ENCODE results near the gene CLEC4A.
"Not testable (repeated sequence)": the region's sequence is repeated elsewhere in the genome, so short reads cannot be mapped to it uniquely, and the experiment has no call there.

CLEC4A gene

GRCh38 chr12:8123124-8123912 is at the start of gene CLEC4A:
Gene CLEC4A, plus strand, starts transcription at chr12:8123617. Its CDS starts 262 bp downstream, at chr12:8123879.
- Histone ChIP-seq H3K27ac (ENCODE audit: low read depth, low read length) (no peak within 1 kb of the TSS), H3K27me3 (ENCODE audit: insufficient read depth, low read length) (no peaks in the 10 kb centered on the region), H3K4me3 (ENCODE audit: low read depth, low read length) (no peak within 1 kb of the TSS), H3K36me3 (ENCODE audit: insufficient read depth, low read length) (no peaks in the 10 kb centered on the region), H3K4me1 (ENCODE audit: control insufficient read depth, insufficient read depth, low read length, unreplicated experiment) (no peaks in the 10 kb centered on the region), H3K79me2 (ENCODE audit: control insufficient read depth, insufficient read depth, low read length, unreplicated experiment) (no peaks in the 10 kb centered on the region), H2AFZ (ENCODE audit: low read length, unreplicated experiment) (no peak within 1 kb of the TSS)

DNA sequence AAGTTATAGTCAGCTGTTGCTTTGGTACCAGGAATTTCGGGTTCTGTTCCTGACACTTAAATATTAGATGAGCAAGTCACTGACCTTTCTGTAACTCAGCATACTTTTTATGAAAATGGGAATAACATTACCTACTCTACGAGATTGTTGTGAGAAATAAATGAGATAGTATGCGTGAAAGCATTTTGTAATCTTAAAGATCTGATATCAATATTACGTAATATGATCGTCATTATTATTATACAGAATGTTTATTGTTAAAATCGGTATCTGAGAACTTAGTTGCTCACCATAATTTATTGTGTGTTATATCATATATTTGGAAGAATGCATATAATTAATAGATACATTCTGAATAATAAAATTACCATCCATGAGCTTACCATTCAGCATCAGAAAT is 47.5 kb upstream of the CLEC4A start:
- no peak overlapping the region for H3K27ac ChIP-seq (ENCODE audit: low read depth, low read length)
- H3K36me3 ChIP-seq (ENCODE audit: insufficient read depth, low read length) = no peaks in the 10 kb centered on the region
- H3K4me1 ChIP-seq (ENCODE audit: control insufficient read depth, insufficient read depth, low read length, unreplicated experiment) = peaks cover 21% of the 10 kb centered on the region
- peaks cover under 1% of the 10 kb centered on the region for H3K79me2 ChIP-seq (ENCODE audit: control insufficient read depth, insufficient read depth, low read length, unreplicated experiment)
- no peaks in the 10 kb centered on the region for H3K27me3 ChIP-seq (ENCODE audit: insufficient read depth, low read length)
- H2AFZ ChIP-seq (ENCODE audit: low read length, unreplicated experiment) = no peak overlapping the region
- no peak overlapping the region for H3K4me3 ChIP-seq (ENCODE audit: low read depth, low read length)

DNA sequence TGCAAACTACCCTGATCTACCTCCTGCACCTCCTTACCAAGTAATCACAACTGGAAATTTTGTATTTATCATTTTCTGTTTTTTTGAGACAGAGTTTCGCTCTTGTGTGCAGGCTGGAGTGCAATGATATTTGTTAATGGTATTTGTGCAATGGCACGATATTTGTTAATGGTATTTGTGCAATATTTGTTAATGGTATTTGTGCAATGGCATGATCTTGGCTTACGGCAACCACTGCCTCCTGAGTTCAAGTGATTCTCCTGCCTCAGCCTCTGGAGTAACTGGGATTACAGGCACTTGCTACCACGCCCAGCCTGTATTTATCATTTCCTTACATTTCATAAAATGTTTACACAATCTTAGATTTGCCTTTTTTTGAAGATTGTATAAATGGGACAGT is 47.1 kb upstream of the CLEC4A start:
- H3K4me1 ChIP-seq (ENCODE audit: control insufficient read depth, insufficient read depth, low read length, unreplicated experiment) = peaks cover 21% of the 10 kb centered on the region

GRCh38 chr12:8077207-8077606 is 46.2 kb upstream of the CLEC4A start:
- Histone ChIP-seq H3K79me2 (ENCODE audit: control insufficient read depth, insufficient read depth, low read length, unreplicated experiment) (peaks cover 11% of the 10 kb centered on the region), H3K4me3 (ENCODE audit: low read depth, low read length) (no peak overlapping the region), H3K27me3 (ENCODE audit: insufficient read depth, low read length) (no peaks in the 10 kb centered on the region), H2AFZ (ENCODE audit: low read length, unreplicated experiment) (peak overlapping the region; percentile 7), H3K36me3 (ENCODE audit: insufficient read depth, low read length) (no peaks in the 10 kb centered on the region), H3K27ac (ENCODE audit: low read depth, low read length) (no peak overlapping the region), H3K4me1 (ENCODE audit: control insufficient read depth, insufficient read depth, low read length, unreplicated experiment) (peaks cover 21% of the 10 kb centered on the region)

More for the DNA sequence above, 47.1 kb upstream of the CLEC4A start:
- Histone ChIP-seq H3K27me3 (ENCODE audit: insufficient read depth, low read length) (no peaks in the 10 kb centered on the region), H3K4me3 (ENCODE audit: low read depth, low read length) (no peak overlapping the region), H3K36me3 (ENCODE audit: insufficient read depth, low read length) (no peaks in the 10 kb centered on the region), H3K27ac (ENCODE audit: low read depth, low read length) (no peak overlapping the region), H3K79me2 (ENCODE audit: control insufficient read depth, insufficient read depth, low read length, unreplicated experiment) (peaks cover 4% of the 10 kb centered on the region), H2AFZ (ENCODE audit: low read length, unreplicated experiment) (no peak overlapping the region)

DNA sequence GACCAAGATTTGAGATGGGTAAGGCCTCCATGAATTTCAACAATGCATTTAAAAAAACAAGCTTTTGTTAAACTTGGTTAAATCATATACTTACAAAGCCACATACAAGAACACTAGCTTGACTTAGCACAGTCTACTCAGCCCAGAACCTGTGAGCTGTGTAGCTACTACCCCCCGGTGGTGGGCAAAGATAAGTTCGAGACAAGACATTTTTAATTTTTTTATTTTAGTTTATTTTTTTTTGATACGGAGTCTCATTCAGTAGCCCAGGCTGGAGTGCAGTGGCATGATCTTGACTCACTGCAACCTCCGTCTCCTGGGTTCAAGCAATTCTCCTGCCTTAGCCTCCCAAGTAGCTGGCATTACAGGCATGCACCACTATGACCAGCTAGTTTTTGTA is 45.0 kb upstream of the CLEC4A start:
- Histone ChIP-seq H3K79me2 (ENCODE audit: control insufficient read depth, insufficient read depth, low read length, unreplicated experiment) (peaks cover 23% of the 10 kb centered on the region), H3K36me3 (ENCODE audit: insufficient read depth, low read length) (no peaks in the 10 kb centered on the region)

GRCh38 chr12:8078916-8079315 is 44.5 kb upstream of the CLEC4A start:
- H3K27me3 ChIP-seq (ENCODE audit: insufficient read depth, low read length) = no peaks in the 10 kb centered on the region
- no peaks in the 10 kb centered on the region for H3K36me3 ChIP-seq (ENCODE audit: insufficient read depth, low read length)
- peaks cover 28% of the 10 kb centered on the region for H3K79me2 ChIP-seq (ENCODE audit: control insufficient read depth, insufficient read depth, low read length, unreplicated experiment)
- H3K27ac ChIP-seq (ENCODE audit: low read depth, low read length) = no peak overlapping the region
- H3K4me3 ChIP-seq (ENCODE audit: low read depth, low read length) = no peak overlapping the region
- H3K4me1 ChIP-seq (ENCODE audit: control insufficient read depth, insufficient read depth, low read length, unreplicated experiment) = peaks cover 21% of the 10 kb centered on the region
- H2AFZ ChIP-seq (ENCODE audit: low read length, unreplicated experiment) = no peak overlapping the region

More for the DNA sequence above, 45.0 kb upstream of the CLEC4A start:
- no peak overlapping the region for H2AFZ ChIP-seq (ENCODE audit: low read length, unreplicated experiment)
- H3K27me3 ChIP-seq (ENCODE audit: insufficient read depth, low read length) = no peaks in the 10 kb centered on the region
- H3K4me1 ChIP-seq (ENCODE audit: control insufficient read depth, insufficient read depth, low read length, unreplicated experiment) = peaks cover 21% of the 10 kb centered on the region
- no peak overlapping the region for H3K27ac ChIP-seq (ENCODE audit: low read depth, low read length)
- H3K4me3 ChIP-seq (ENCODE audit: low read depth, low read length) = no peak overlapping the region

DNA sequence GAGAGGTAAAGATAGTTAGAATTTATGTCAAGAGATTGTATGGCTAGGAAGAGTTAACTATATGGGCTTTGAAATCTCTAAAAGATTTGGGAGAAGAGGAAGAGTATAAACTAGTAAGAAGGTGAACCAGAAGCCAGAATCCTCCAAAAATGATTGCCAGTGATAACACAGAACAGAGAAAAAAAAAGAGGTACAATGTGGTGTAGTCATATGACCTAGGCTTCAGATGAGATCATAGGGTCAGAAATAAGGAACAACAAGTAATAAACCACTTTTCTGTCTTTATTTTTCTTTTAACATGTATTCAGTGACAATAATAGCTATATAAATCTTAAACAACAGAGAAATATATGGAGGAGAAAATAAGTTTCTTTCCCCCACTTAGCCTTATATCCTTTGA is 43.3 kb upstream of the CLEC4A start:
- Histone ChIP-seq H3K79me2 (ENCODE audit: control insufficient read depth, insufficient read depth, low read length, unreplicated experiment) (peaks cover 39% of the 10 kb centered on the region), H3K27ac (ENCODE audit: low read depth, low read length) (no peak overlapping the region), H3K27me3 (ENCODE audit: insufficient read depth, low read length) (no peaks in the 10 kb centered on the region), H3K36me3 (ENCODE audit: insufficient read depth, low read length) (no peaks in the 10 kb centered on the region), H3K4me3 (ENCODE audit: low read depth, low read length) (no peak overlapping the region), H2AFZ (ENCODE audit: low read length, unreplicated experiment) (no peak overlapping the region), H3K4me1 (ENCODE audit: control insufficient read depth, insufficient read depth, low read length, unreplicated experiment) (peaks cover 21% of the 10 kb centered on the region)

- peaks cover 21% of the 10 kb centered on the region for H3K4me1 ChIP-seq (ENCODE audit: control insufficient read depth, insufficient read depth, low read length, unreplicated experiment)
- H3K27ac ChIP-seq (ENCODE audit: low read depth, low read length) = peak overlapping the region; percentile 75
- no peaks in the 10 kb centered on the region for H3K27me3 ChIP-seq (ENCODE audit: insufficient read depth, low read length)
- H3K4me3 ChIP-seq (ENCODE audit: low read depth, low read length) = peak overlapping the region; percentile 92
- no peaks in the 10 kb centered on the region for H3K36me3 ChIP-seq (ENCODE audit: insufficient read depth, low read length)
- H3K79me2 ChIP-seq (ENCODE audit: control insufficient read depth, insufficient read depth, low read length, unreplicated experiment) = peaks cover 50% of the 10 kb centered on the region
- H2AFZ ChIP-seq (ENCODE audit: low read length, unreplicated experiment) = peak overlapping the region; percentile 94
Measured at GRCh38 chr12:8081251-8081920, 42.0 kb upstream of the CLEC4A start.

- Histone ChIP-seq H3K27me3 (ENCODE audit: insufficient read depth, low read length) (no peaks in the 10 kb centered on the region), H2AFZ (ENCODE audit: low read length, unreplicated experiment) (peak overlapping the region; percentile 51), H3K79me2 (ENCODE audit: control insufficient read depth, insufficient read depth, low read length, unreplicated experiment) (peaks cover 60% of the 10 kb centered on the region), H3K36me3 (ENCODE audit: insufficient read depth, low read length) (no peaks in the 10 kb centered on the region), H3K27ac (ENCODE audit: low read depth, low read length) (peak overlapping the region; percentile 75; the same call in 1 of the 2 replicates), H3K4me1 (ENCODE audit: control insufficient read depth, insufficient read depth, low read length, unreplicated experiment) (peaks cover 14% of the 10 kb centered on the region), H3K4me3 (ENCODE audit: low read depth, low read length) (peak overlapping the region; percentile 92)
Measured at GRCh38 chr12:8082808-8083100, 40.7 kb upstream of the CLEC4A start.

GRCh38 chr12:8084351-8084750 is 39.1 kb upstream of the CLEC4A start:
- H2AFZ ChIP-seq (ENCODE audit: low read length, unreplicated experiment); H3K27me3 ChIP-seq (ENCODE audit: insufficient read depth, low read length); H3K4me3 ChIP-seq (ENCODE audit: low read depth, low read length); H3K36me3 ChIP-seq (ENCODE audit: insufficient read depth, low read length); H3K27ac ChIP-seq (ENCODE audit: low read depth, low read length): not testable (repeated sequence)
- H3K79me2 ChIP-seq (ENCODE audit: control insufficient read depth, insufficient read depth, low read length, unreplicated experiment) = peaks cover 69% of the 10 kb centered on the region
- H3K4me1 ChIP-seq (ENCODE audit: control insufficient read depth, insufficient read depth, low read length, unreplicated experiment) = peaks cover 12% of the 10 kb centered on the region

DNA sequence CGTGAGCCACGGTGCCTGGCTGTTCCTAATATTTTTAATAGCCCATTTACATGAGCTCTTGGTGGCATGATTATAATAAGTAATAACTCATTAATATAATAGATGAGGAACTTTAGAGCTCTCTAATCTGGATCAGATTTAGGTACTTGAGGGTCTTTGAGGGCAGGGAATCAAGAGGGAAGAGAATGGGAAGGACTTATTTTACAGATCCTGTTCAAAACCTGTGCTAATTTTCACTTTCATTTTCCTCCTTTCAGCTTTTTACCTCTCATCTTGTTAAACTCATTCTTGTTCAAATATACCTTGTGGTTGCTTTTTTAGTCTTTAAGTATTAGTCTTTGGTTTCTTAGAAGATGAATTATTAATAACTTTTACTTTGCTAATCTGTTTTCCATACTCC is 35.8 kb upstream of the CLEC4A start:
- H3K4me3 ChIP-seq (ENCODE audit: low read depth, low read length) = no peak overlapping the region
- peaks cover 2% of the 10 kb centered on the region for H3K4me1 ChIP-seq (ENCODE audit: control insufficient read depth, insufficient read depth, low read length, unreplicated experiment)
- no peak overlapping the region for H2AFZ ChIP-seq (ENCODE audit: low read length, unreplicated experiment)
- peaks cover 8% of the 10 kb centered on the region; the same call in 1 of the 2 replicates for H3K36me3 ChIP-seq (ENCODE audit: insufficient read depth, low read length)
- H3K79me2 ChIP-seq (ENCODE audit: control insufficient read depth, insufficient read depth, low read length, unreplicated experiment) = peaks cover 53% of the 10 kb centered on the region
- H3K27ac ChIP-seq (ENCODE audit: low read depth, low read length) = no peak overlapping the region
- no peaks in the 10 kb centered on the region for H3K27me3 ChIP-seq (ENCODE audit: insufficient read depth, low read length)
